ENCODE results near the gene PRKCH.

Gene PRKCH

DNA sequence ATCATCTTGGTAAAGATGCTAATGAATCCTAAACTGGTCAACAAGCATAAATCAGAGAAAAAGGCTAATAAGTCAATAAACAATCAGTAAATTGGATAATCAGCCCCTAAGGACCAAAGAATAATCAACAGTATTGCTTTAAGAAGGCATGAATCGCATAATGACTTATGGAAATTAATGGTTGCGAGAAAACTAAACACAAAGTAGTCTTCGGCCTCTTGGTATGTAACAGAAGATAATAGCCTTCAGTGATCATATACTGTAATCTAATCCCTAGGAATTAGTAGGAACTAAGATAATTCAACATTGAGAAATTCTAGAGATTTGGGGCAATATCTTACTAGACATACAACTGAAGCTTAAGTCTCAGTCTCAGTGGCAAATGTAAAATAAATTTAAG, 122.1 kb downstream of the PRKCH start:
- TF ChIP-seq POLR2AphosphoS5 (IDR thresholded peaks at IDR 0.05; ENCODE audit: low read depth, low read length), result no peak
- no peak for TF ChIP-seq FOXP2 (optimal IDR thresholded peaks at IDR 0.05; ENCODE audit: borderline replicate concordance, extremely low read depth, extremely low read length, insufficient read depth)
- no peak for TF ChIP-seq SIN3A (IDR thresholded peaks at IDR 0.05; ENCODE audit: borderline replicate concordance, insufficient read depth, low read length)
- TF ChIP-seq TAF1 (IDR thresholded peaks at IDR 0.05; ENCODE audit: borderline replicate concordance, insufficient read depth, low read length), result no peak
- TF ChIP-seq, protein P1, sequence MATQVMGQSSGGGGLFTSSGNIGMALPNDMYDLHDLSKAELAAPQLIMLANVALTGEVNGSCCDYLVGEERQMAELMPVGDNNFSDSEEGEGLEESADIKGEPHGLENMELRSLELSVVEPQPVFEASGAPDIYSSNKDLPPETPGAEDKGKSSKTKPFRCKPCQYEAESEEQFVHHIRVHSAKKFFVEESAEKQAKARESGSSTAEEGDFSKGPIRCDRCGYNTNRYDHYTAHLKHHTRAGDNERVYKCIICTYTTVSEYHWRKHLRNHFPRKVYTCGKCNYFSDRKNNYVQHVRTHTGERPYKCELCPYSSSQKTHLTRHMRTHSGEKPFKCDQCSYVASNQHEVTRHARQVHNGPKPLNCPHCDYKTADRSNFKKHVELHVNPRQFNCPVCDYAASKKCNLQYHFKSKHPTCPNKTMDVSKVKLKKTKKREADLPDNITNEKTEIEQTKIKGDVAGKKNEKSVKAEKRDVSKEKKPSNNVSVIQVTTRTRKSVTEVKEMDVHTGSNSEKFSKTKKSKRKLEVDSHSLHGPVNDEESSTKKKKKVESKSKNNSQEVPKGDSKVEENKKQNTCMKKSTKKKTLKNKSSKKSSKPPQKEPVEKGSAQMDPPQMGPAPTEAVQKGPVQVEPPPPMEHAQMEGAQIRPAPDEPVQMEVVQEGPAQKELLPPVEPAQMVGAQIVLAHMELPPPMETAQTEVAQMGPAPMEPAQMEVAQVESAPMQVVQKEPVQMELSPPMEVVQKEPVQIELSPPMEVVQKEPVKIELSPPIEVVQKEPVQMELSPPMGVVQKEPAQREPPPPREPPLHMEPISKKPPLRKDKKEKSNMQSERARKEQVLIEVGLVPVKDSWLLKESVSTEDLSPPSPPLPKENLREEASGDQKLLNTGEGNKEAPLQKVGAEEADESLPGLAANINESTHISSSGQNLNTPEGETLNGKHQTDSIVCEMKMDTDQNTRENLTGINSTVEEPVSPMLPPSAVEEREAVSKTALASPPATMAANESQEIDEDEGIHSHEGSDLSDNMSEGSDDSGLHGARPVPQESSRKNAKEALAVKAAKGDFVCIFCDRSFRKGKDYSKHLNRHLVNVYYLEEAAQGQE (IDR thresholded peaks at IDR 0.05; ENCODE audit: insufficient read depth in 1 of 2, low read depth in 2 of 2, low read length in 2 of 2), result no peak

DNA sequence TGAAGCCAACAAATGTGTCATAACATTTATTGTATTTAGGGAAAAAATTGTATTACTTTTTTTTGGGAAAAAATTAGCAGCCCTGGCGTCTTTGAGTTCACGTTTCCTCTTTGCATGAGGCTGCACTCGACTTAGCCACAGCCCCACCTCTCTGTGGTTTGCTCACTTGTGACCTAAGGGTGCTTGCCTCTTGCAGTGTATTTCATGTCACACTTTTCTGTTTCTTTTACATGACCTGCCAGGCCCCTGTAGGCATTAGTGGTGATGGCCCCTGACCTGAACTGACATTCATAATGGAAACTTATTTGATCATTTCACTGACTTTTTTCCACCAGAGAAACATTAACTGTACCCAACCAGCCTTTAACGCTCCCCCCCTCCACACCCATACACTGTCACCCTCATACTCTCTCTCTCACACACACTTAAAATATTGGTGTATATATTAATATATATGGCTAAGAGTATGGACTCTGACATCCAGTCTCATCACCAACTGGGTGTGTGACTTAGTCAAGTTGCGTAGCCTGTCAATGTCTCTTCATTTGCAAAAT, 122.9 kb downstream of the PRKCH start:
- TF ChIP-seq TAF1 (IDR thresholded peaks at IDR 0.05; ENCODE audit: borderline replicate concordance, insufficient read depth, low read length) (no peak), FOXP2 (optimal IDR thresholded peaks at IDR 0.05; ENCODE audit: borderline replicate concordance, extremely low read depth, extremely low read length, insufficient read depth) (no peak), SIN3A (IDR thresholded peaks at IDR 0.05; ENCODE audit: borderline replicate concordance, insufficient read depth, low read length) (no peak), POLR2AphosphoS5 (IDR thresholded peaks at IDR 0.05; ENCODE audit: low read depth, low read length) (no peak)
- TF ChIP-seq, protein P1 (IDR thresholded peaks at IDR 0.05; ENCODE audit: insufficient read depth in 1 of 2, low read depth in 2 of 2, low read length in 2 of 2), result no peak

DNA sequence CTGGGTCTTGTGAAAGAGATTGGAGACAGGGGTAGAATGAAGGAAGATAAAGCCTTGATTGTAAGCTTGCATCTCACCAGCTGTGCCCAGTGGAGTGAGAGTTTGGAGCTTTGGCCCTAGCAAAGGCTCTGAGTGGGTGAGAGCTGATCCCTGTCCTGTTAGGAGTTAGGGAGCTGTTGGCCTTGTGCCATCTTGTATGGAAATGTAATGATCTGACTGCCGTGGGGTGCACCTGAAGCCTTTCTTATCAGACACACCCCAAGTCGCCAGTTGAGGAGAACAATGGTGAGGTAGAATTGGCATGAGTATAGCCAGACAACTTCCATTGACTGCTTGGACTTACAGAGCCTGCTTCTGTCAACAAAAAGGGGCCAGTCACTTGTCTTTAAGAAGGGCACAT, 130.1 kb downstream of the PRKCH start:
- TF ChIP-seq SIN3A (IDR thresholded peaks at IDR 0.05; ENCODE audit: borderline replicate concordance, insufficient read depth, low read length) (no peak), POLR2AphosphoS5 (IDR thresholded peaks at IDR 0.05; ENCODE audit: low read depth, low read length) (no peak), TAF1 (IDR thresholded peaks at IDR 0.05; ENCODE audit: borderline replicate concordance, insufficient read depth, low read length) (no peak), FOXP2 (optimal IDR thresholded peaks at IDR 0.05; ENCODE audit: borderline replicate concordance, extremely low read depth, extremely low read length, insufficient read depth) (no peak)
- TF ChIP-seq, protein P1 (IDR thresholded peaks at IDR 0.05; ENCODE audit: insufficient read depth in 1 of 2, low read depth in 2 of 2, low read length in 2 of 2), result no peak

DNA sequence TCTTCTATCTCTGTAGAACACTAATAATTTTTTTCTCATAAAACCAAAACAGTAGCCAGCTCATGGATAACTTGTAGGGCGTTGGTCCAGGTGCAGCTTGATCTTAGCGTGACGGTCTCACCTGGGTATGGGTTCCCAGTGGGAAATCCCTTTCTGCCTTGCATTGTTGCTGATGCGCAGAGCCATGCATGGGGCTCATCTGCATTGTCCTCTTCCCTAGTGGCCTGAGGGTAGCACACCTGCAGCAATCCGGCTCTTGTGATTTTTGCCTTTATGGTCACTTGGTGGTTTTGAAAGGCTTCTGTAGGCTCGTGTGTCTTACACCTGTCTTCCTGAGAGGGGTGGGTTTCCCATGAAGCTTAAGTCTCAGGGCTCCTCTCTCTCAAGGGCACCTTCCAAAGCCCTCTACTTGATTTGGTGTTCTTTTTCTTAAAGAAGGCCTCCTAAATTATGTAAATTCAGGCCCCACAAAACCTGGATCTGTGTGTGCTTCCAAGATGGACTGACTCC, 130.6 kb downstream of the PRKCH start:
- TF ChIP-seq FOXP2 (optimal IDR thresholded peaks at IDR 0.05; ENCODE audit: borderline replicate concordance, extremely low read depth, extremely low read length, insufficient read depth) (no peak), SIN3A (IDR thresholded peaks at IDR 0.05; ENCODE audit: borderline replicate concordance, insufficient read depth, low read length) (no peak), TAF1 (IDR thresholded peaks at IDR 0.05; ENCODE audit: borderline replicate concordance, insufficient read depth, low read length) (no peak)

DNA sequence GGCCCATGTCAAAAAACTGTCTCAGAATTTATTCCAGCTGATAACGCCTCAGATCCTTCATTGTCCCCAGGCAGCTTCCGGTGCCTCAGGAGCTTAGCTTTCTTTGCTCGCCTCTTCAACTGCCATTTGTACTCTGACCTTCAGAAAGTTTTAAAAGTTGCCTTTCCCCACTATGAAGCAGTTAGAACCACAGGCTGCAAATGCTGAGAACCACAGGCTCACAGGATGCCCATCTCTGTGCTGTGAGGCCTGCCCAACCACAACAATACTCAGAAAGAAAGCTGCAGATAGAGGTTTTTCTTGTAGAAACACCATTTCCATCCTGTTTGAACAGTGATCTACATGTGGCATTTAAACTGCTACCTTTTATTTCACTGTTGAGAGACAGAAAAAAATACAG, 131.1 kb downstream of the PRKCH start:
- TF ChIP-seq, protein P1 (IDR thresholded peaks at IDR 0.05; ENCODE audit: insufficient read depth in 1 of 2, low read depth in 2 of 2, low read length in 2 of 2), result no peak
- no peak for TF ChIP-seq TAF1 (IDR thresholded peaks at IDR 0.05; ENCODE audit: borderline replicate concordance, insufficient read depth, low read length)
- TF ChIP-seq POLR2AphosphoS5 (IDR thresholded peaks at IDR 0.05; ENCODE audit: low read depth, low read length), result no peak
- no peak for TF ChIP-seq SIN3A (IDR thresholded peaks at IDR 0.05; ENCODE audit: borderline replicate concordance, insufficient read depth, low read length)
- no peak for TF ChIP-seq FOXP2 (optimal IDR thresholded peaks at IDR 0.05; ENCODE audit: borderline replicate concordance, extremely low read depth, extremely low read length, insufficient read depth)
